MCF 10A (cell line): ENCODE results near the gene NKD1. TPM values are rescaled to one million over a fixed set of nuclear protein-coding genes. Genes with fewer than 3 reads are reported as not detected.

Experiments
- BruUV-seq: library from RNA; stranded (reverse); fragments of 400-500 nt; replicated peaks from 2 replicates; lab custom pipeline; 2021; lab: Mats Ljungman, UMichigan
- CTCF ChIA-PET: fragments of 300-600 bp; sonication (Branson Sonifier 250); formaldehyde crosslinking; extraction: SDS; loops from one replicate; lab custom pipeline; 2021; ENCODE audit warnings: antibody characterized with exemption, inconsistent platforms; lab: Yijun Ruan, JAX
- POLR2A ChIA-PET: fragments of 300-600, 350-650 bp; sonication (Branson Sonifier 250); formaldehyde crosslinking; extraction: SDS; loops from one replicate; lab custom pipeline; 2020; ENCODE audit warnings: antibody characterized with exemption, inconsistent platforms; lab: Yijun Ruan, JAX
- DNase-seq: peaks from one replicate; pipeline ENCODE4 v3.0.0-alpha.2; 2018; ENCODE audit not compliant: unreplicated experiment
- H3K27ac Mint-ChIP-seq: one replicate; pipeline ENCODE4 v1.8.0; 2022; ENCODE audit warnings: mild to moderate bottlenecking, low read depth, mixed read lengths; ENCODE audit not compliant: unreplicated experiment
- H3K27me3 Mint-ChIP-seq: one replicate; pipeline ENCODE4 v1.8.0; 2022; ENCODE audit warnings: mixed read lengths; ENCODE audit not compliant: insufficient read depth, unreplicated experiment
- H3K36me3 Mint-ChIP-seq: one replicate; pipeline ENCODE4 v1.8.0; 2022; ENCODE audit warnings: mild to moderate bottlenecking, moderate library complexity, mixed read lengths; ENCODE audit not compliant: insufficient read depth, unreplicated experiment
- H3K4me1 Mint-ChIP-seq: one replicate; pipeline ENCODE4 v1.8.0; 2022; ENCODE audit warnings: mixed read lengths; ENCODE audit not compliant: insufficient read depth, unreplicated experiment
- H3K4me3 Mint-ChIP-seq: one replicate; pipeline ENCODE4 v1.8.0; 2022; ENCODE audit warnings: mild to moderate bottlenecking, moderate library complexity, mixed read lengths; ENCODE audit not compliant: unreplicated experiment
- H3K9me3 Mint-ChIP-seq: one replicate; pipeline ENCODE4 v1.8.0; 2022; ENCODE audit warnings: mixed read lengths; ENCODE audit not compliant: unreplicated experiment
- CTCF ChIP-seq: fragments of 200-600 bp; IDR thresholded peaks from one replicate; pipeline ENCODE4 v1.8.0; 2022; ENCODE audit warnings: antibody characterized with exemption, mild to moderate bottlenecking; ENCODE audit not compliant: unreplicated experiment
- intact Hi-C: fragments of 100-400 bp; cut with micrococcal nuclease; formaldehyde crosslinking; loops from 2 replicates; pipeline ENCODE4 v1.14.1; 2022
- total RNA-seq: library from RNA; stranded (reverse); gene quantifications from 2 replicates; pipeline ENCODE4 v1.2.3, GENCODE V29; 2022

NKD1 gene
- total RNA-seq, 1 experiment from 2014 or later: 0.07 TPM

DNA sequence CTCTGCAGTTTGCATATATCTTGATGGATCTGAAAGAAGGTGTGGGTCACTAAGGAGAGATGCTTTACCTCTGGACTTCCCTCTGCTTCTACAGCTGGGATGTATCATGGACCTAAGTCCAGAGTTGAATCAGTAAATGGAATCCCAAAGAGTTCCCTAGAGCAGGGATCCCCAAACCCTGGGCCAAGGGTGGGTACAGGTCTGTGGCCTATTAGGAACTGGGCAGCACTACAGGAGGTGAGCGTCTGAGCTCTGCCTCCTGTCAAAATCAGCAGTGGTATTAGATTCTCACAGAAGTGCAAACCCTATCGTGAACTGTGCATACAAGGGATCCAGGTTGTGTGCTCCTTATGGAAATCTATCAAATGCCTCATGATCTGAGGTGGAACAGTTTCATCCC lies 39.3 kb downstream of the NKD1 start:
- no TSS peak for BruUV-seq
- no peak overlapping the region for H3K4me3 Mint-ChIP-seq
- intact Hi-C loops: no loop called here

DNA sequence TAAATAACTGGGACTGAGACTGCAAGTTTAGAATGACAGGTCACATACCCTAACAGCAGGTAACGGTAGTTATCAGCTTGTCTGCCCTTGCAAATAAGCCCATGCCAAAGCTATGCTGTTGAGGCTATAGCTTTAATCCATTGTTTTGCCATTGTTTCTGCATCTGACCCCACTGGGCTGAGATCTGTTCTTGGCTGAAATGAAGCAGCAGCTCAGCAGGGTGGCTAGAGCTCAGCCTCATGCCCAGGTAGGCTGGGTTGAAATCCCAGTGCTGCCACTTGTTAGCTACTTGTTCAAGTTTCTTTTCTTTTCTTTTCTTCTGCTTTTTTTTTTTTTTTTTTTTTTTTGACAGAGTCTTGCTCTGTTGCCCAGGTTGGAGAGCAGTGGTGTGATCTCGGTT lies 40.1 kb downstream of the NKD1 start:
- ChIA-PET POLR2A (interaction anchor here (0.6 kb wide), 1 partner anchor 178 kb away, joined by 3 read pairs; no protein-coding TSS in a partner anchor), CTCF (interaction anchor here (0.6 kb wide), 1 partner anchor 76 kb away, joined by 3 read pairs; no protein-coding TSS in a partner anchor)
- TF ChIP-seq CTCF: no peak
- Mint-ChIP-seq H3K27me3 (no peaks in the 10 kb centered on the region), H3K9me3 (no peaks in the 10 kb centered on the region), H3K4me3 (no peak overlapping the region), H3K4me1 (no peaks in the 10 kb centered on the region), H3K36me3 (no peaks in the 10 kb centered on the region), H3K27ac (no peak overlapping the region)
- DNase-seq: no peak
- intact Hi-C loops: no loop called here
- BruUV-seq: no TSS peak

More for the DNA sequence above, 39.3 kb downstream of the NKD1 start:
- no peaks in the 10 kb centered on the region for H3K27me3 Mint-ChIP-seq
- H3K36me3 Mint-ChIP-seq: no peaks in the 10 kb centered on the region
- H3K27ac Mint-ChIP-seq: no peak overlapping the region
- DNase-seq: no peak
- CTCF ChIA-PET: interaction anchor here (0.9 kb wide), 2 partner anchors 9 to 49 kb away, joined by 3 read pairs; no protein-coding TSS in a partner anchor
- POLR2A ChIA-PET: no interaction called here
- no peak for TF ChIP-seq CTCF
- no peaks in the 10 kb centered on the region for H3K9me3 Mint-ChIP-seq
- no peaks in the 10 kb centered on the region for H3K4me1 Mint-ChIP-seq

GRCh38 chr16:50591209-50591608 lies 43.0 kb downstream of the NKD1 start:
- CTCF ChIA-PET: interaction anchor here (0.7 to 1.0 kb wide), 3 partner anchors 87 to 327 kb away, joined by 3 to 5 read pairs (median 3); no protein-coding TSS in a partner anchor
- intact Hi-C loops: no loop called here

More at GRCh38 chr16:50591209-50591608, 43.0 kb downstream of the NKD1 start:
- Mint-ChIP-seq H3K4me3 (no peak overlapping the region), H3K27me3 (no peaks in the 10 kb centered on the region), H3K27ac (no peak overlapping the region), H3K36me3 (no peaks in the 10 kb centered on the region), H3K9me3 (no peaks in the 10 kb centered on the region), H3K4me1 (no peaks in the 10 kb centered on the region)
- POLR2A ChIA-PET: no interaction called here
- no peak for TF ChIP-seq CTCF
- no TSS peak for BruUV-seq
- DNase-seq: no peak
